HepG2 (cell line): ENCODE data around the gene MPI.

Source experiments
- BRD4 ChIP-seq: sonication (generic); formaldehyde crosslinking; IDR thresholded peaks from 2 replicates; pipeline ENCODE4 v1.4.0; 2020; ENCODE audit warnings: missing genetic modification reagents
- CREB1 ChIP-seq, 2 experiments: fragments of 450-650 bp in 1 of 2; IDR thresholded peaks; 2 replicates each; pipeline ENCODE4 v1.6.1; 2016 to 2017; ENCODE audit warnings: control low read depth in 1 of 2, mild to moderate bottlenecking in 1 of 2, missing compliant biosample characterization in 1 of 2, missing genetic modification characterization in 1 of 2
- ELK4 ChIP-seq: sonication (generic); formaldehyde crosslinking; IDR thresholded peaks from 2 replicates; pipeline ENCODE4 v1.9.0; 2021; ENCODE audit warnings: missing genetic modification reagents, borderline replicate concordance
- EP300 ChIP-seq, 3 experiments: sonication (generic) in 1 of 3; formaldehyde crosslinking in 1 of 3; IDR thresholded peaks; 2 replicates each; pipeline versions ENCODE4 v1.5.1 to v1.6.1; 2011 to 2020; ENCODE audit warnings: low read depth in 2 of 3, low read length in 2 of 3, borderline replicate concordance in 1 of 3, improper control_type of control experiment in 1 of 3, mild to moderate bottlenecking in 1 of 3, missing genetic modification reagents in 1 of 3, moderate library complexity in 1 of 3
- ZNF235 ChIP-seq: sonication (generic); formaldehyde crosslinking; IDR thresholded peaks from 2 replicates; pipeline ENCODE4 v1.8.1; 2023; ENCODE audit warnings: mild to moderate bottlenecking, missing genetic modification reagents, borderline replicate concordance
- ZNF484 ChIP-seq: sonication (generic); formaldehyde crosslinking; IDR thresholded peaks from 2 replicates; pipeline ENCODE4 v1.5.1; 2020; ENCODE audit warnings: mild to moderate bottlenecking, low read depth, missing genetic modification reagents, borderline replicate concordance
- TF ChIP-seq, protein P1 (sequence below): sonication (generic); formaldehyde crosslinking; IDR thresholded peaks from 2 replicates; pipeline ENCODE4 v1.5.0; 2020; ENCODE audit warnings: mild to moderate bottlenecking, missing genetic modification reagents, moderate library complexity

DNA sequence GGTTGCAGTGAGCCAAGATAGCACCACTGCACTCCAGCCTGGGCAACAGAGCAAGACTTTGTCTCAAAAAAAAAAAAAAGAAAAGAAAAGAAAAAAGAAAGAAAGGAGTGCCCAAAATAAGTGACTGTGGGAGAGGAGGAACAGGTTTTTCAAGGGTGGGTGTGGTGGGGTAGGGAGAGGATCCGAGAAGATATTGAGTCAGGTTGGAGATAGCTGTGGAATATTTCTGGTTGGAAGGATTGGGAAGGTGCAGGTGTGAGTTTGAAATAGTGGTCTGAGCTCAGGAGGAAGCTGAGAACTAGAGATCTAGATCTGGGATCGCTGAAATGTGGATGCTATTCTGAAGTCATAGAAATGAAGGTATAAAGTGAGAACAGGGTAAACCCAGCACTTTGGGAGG, 24.5 kb upstream of the MPI start:
- TF ChIP-seq BRD4 (no peak), ZNF484 (CRISPR knock-in tag) (no peak), ELK4 (CRISPR knock-in tag) (no peak), ZNF235 (CRISPR knock-in tag) (no peak), EP300 (IDR thresholded peaks at IDR 0.05; ENCODE audit: low read depth in 2 of 2, low read length in 2 of 2) (no peak), EP300 (CRISPR knock-in tag; IDR thresholded peaks at IDR 0.05; ENCODE audit: borderline replicate concordance) (no peak), CREB1 (IDR thresholded peaks at IDR 0.05) (no peak), CREB1 (CRISPR knock-in tag; IDR thresholded peaks at IDR 0.05) (no peak)
- TF ChIP-seq, protein P1, sequence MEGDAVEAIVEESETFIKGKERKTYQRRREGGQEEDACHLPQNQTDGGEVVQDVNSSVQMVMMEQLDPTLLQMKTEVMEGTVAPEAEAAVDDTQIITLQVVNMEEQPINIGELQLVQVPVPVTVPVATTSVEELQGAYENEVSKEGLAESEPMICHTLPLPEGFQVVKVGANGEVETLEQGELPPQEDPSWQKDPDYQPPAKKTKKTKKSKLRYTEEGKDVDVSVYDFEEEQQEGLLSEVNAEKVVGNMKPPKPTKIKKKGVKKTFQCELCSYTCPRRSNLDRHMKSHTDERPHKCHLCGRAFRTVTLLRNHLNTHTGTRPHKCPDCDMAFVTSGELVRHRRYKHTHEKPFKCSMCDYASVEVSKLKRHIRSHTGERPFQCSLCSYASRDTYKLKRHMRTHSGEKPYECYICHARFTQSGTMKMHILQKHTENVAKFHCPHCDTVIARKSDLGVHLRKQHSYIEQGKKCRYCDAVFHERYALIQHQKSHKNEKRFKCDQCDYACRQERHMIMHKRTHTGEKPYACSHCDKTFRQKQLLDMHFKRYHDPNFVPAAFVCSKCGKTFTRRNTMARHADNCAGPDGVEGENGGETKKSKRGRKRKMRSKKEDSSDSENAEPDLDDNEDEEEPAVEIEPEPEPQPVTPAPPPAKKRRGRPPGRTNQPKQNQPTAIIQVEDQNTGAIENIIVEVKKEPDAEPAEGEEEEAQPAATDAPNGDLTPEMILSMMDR: no peak
